H54 (cell line): ENCODE data around the gene ITFG1.

Source experiments
- DNase-seq: peaks from one replicate; pipeline ENCODE4 v3.0.0; 2011; ENCODE audit warnings: low spot score, mixed read lengths; ENCODE audit not compliant: insufficient read length
- FAIRE-seq: peaks from 3 replicates; lab custom pipeline; 2011; peaks lifted over from hg19 to GRCh38; lab: Jason Lieb, UNC
- POLR2A ChIP-seq: IDR thresholded peaks from 2 replicates; pipeline ENCODE4 v1.6.1; 2011; ENCODE audit warnings: low read depth, mild to moderate bottlenecking, low read length

Gene ITFG1

GRCh38 chr16:47424846-47425245 is 36.0 kb downstream of the ITFG1 start:
- FAIRE-seq (no peak), DNase-seq (no peak)
- no peak for TF ChIP-seq POLR2A

- FAIRE-seq (no peak), DNase-seq (no peak)
- no peak for TF ChIP-seq POLR2A
Measured at GRCh38 chr16:47416869-47417268, 44.0 kb downstream of the ITFG1 start.

DNA sequence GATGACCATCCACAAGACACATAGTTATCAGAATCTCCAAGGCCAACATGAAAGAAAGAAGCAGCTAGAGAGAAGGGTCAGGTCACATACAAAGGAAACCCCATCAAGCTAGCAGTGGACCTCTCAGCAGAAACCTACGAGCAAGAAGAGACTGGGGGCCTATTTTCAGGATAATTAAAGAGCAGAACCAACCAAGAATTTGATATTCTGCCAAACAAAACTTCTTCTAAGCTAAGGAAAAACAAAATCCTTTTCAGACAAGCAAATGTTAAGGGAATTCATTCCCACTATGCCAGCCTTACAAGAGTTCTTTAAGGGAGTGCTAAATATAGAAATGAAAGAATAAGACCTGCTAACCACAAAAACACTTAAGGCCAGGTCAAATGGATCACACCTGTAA is 47.8 kb downstream of the ITFG1 start:
- FAIRE-seq (no peak), DNase-seq (no peak)
- no peak for TF ChIP-seq POLR2A

DNA sequence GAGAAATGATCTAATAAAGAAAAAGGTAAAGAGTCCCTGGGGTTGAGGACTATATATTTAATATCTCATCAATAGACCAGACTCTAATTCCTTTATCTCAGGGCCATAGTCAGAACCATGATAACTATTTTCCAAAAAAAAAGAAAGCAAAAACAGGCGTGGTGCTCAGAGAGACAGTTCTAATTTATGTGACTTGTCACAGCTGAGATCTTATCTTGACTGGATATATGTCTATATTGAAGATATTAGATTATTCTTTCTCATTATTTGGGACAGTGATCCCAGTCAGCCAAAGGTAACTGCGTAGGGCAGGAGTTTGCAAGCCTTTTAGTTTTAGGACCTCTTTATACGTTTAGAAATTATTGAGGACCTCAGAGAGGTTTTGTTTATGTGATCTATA is 52.4 kb downstream of the ITFG1 start:
- no peak for FAIRE-seq
- DNase-seq: no peak
- no peak for TF ChIP-seq POLR2A

DNA sequence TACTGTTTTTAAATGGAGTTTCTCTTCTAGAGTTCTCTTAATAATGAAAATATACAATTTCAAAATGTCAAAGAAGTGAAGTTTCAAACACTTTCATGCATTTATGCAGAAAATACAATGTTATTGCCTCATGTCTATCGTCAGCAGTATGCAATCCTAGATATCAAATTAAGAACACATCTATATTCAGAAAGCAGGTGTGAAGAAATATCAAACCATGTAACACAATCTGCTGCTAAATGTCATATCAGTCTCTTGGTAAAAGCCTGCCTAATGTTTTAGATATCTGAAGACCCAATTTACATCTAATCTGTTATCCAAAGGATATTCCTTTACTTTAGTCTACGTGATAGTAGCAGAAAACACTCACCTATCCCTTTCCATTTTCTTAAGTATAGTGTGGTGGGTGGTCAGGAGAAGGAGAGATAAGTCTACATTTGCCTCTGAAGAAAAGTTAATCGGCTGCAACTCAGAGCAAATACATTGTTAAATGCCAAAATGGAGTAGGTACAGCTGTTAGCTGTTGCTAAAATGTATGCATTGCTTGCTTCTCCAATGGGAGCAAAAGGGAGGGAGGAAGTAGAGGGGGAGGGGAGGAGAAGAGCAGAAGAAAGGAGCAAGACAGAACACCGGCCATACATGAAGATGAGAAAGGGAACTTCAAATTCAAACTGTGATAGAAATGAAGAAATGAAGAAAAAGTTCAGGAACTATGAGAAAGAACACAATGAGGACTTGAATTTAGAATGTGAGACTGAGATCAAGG is 64.9 kb downstream of the ITFG1 start:
- TF ChIP-seq POLR2A: no peak
- DNase-seq: no peak
- no peak for FAIRE-seq

DNA sequence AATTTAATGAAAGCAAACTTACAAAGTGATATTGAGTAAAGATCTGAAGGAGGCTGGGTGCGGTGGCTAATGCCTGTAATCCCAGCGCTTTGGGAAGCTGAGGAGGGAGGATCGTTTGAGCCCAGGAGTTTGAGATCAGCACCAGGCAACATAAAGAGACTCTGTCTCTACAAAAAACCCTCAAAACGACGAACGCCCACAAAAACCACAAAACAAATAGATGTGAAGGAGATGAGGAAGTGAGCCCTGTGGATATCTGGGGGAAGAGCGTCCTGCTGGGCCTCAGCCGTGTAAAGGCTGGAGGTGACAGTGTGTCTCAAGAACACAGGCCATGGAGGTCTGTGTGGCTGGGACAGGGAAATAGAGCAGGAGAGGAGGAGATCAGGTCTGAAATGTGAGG is 68.8 kb downstream of the ITFG1 start:
- no peak for TF ChIP-seq POLR2A
- no peak for DNase-seq
- peak; percentile 91 for FAIRE-seq

- FAIRE-seq (no peak), DNase-seq (no peak)
- no peak for TF ChIP-seq POLR2A
Measured at GRCh38 chr16:47388705-47389104, 72.2 kb downstream of the ITFG1 start.

- TF ChIP-seq POLR2A: no peak
- no peak for DNase-seq
- FAIRE-seq: no peak
Measured at GRCh38 chr16:47387026-47387734, 73.7 kb downstream of the ITFG1 start.

DNA sequence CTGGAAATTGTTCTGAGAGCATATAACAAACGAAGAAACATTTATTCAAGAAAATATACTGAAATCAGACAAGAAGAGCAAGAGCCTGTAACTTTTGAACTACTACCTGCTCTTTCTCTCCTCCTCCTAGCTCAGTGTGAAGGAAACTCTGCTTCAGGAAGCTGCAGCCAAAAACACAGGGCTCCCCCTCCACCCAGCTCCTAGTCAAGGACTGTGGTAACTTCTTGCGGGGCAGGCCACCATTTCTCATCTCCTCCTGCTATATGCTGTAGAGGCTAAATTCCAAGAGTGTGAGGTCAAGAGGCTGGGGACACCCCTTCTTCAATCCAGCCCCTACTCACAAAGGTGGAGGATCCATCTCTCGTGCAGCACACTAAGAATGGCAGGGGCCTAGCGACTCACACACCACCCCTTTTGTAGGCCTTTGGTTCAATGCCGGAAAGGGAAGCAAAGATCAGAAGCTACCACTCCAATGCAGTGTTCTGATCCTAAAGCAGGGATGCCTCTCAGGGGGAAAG is 74.6 kb downstream of the ITFG1 start:
- no peak for DNase-seq
- no peak for FAIRE-seq
- no peak for TF ChIP-seq POLR2A

- FAIRE-seq (no peak), DNase-seq (no peak)
- no peak for TF ChIP-seq POLR2A
Measured at GRCh38 chr16:47382362-47382761, 78.5 kb downstream of the ITFG1 start.

GRCh38 chr16:47377154-47377553 is 83.7 kb downstream of the ITFG1 start:
- FAIRE-seq (no peak), DNase-seq (no peak)
- no peak for TF ChIP-seq POLR2A

DNA sequence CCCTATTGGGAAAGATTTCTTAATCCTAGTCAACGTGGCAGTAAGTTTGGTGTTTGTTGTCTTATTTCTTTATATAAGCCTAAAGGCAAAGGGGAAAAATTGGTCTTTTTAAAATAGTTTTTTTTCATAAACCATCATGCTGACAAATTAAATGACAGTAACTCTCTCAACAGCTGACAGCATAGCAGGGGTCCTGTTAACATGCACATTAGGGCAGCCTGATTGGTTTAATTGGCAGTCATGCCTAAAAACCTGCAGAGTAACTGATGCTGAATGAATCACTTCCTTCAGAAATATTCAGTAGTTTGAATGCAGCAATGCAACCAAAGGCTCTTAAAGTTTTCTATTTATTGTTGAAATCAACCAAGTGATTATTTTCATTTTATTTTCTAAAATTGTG is 85.4 kb downstream of the ITFG1 start:
- no peak for TF ChIP-seq POLR2A

GRCh38 chr16:47374629-47375028 is 86.2 kb downstream of the ITFG1 start:
- DNase-seq (no peak), FAIRE-seq (no peak)
- no peak for TF ChIP-seq POLR2A

More for the DNA sequence above, 85.4 kb downstream of the ITFG1 start:
- FAIRE-seq (no peak), DNase-seq (no peak)

GRCh38 chr16:47371271-47372014 is 89.4 kb downstream of the ITFG1 start:
- DNase-seq (no peak), FAIRE-seq (no peak)
- TF ChIP-seq POLR2A: no peak
